ENCODE data around the gene SAMD11.
A peak's percentile ranks its signal among the peaks of the same experiment; 100 is the strongest.
"Not testable (repeated sequence)": the region's sequence is repeated elsewhere in the genome, so short reads cannot be mapped to it uniquely, and the experiment has no call there.

Gene SAMD11

GRCh38 chr1:923131-923990, at the start of gene SAMD11:
SAMD11 (plus strand) TSS chr1:923923; CDS start chr1:924432, 509 bp downstream.
- DNase-seq = peak; percentile 71

GRCh38 chr1:876428-877208, 47.1 kb upstream of the SAMD11 start:
- not testable (repeated sequence) for DNase-seq

- not testable (repeated sequence) for DNase-seq
Observed at GRCh38 chr1:877209-877986, 46.3 kb upstream of the SAMD11 start.

- not testable (repeated sequence) for DNase-seq
Observed at GRCh38 chr1:880511-880910, 43.2 kb upstream of the SAMD11 start.

- not testable (repeated sequence) for DNase-seq
Observed at GRCh38 chr1:880915-881314, 42.8 kb upstream of the SAMD11 start.

GRCh38 chr1:886311-886710, 37.4 kb upstream of the SAMD11 start:
- no peak for DNase-seq

- no peak for DNase-seq
Observed at GRCh38 chr1:886760-887159, 37.0 kb upstream of the SAMD11 start.

- no peak for DNase-seq
Observed at GRCh38 chr1:888297-888696, 35.4 kb upstream of the SAMD11 start.

GRCh38 chr1:889774-890173, 33.9 kb upstream of the SAMD11 start:
- not testable (repeated sequence) for DNase-seq

GRCh38 chr1:890234-890633, 33.5 kb upstream of the SAMD11 start:
- not testable (repeated sequence) for DNase-seq

- DNase-seq = no peak
Observed at GRCh38 chr1:890661-891060, 33.1 kb upstream of the SAMD11 start.

GRCh38 chr1:897226-897625, 26.5 kb upstream of the SAMD11 start:
- DNase-seq = no peak

GRCh38 chr1:897951-898350, 25.8 kb upstream of the SAMD11 start:
- not testable (repeated sequence) for DNase-seq

- no peak for DNase-seq
Observed at GRCh38 chr1:899636-900317, 23.9 kb upstream of the SAMD11 start.

- no peak for DNase-seq
Observed at GRCh38 chr1:901108-901859, 22.4 kb upstream of the SAMD11 start.

- no peak for DNase-seq
Observed at GRCh38 chr1:902802-903201, 20.9 kb upstream of the SAMD11 start.

- DNase-seq = no peak
Observed at GRCh38 chr1:903305-903704, 20.4 kb upstream of the SAMD11 start.

- DNase-seq = no peak
Observed at GRCh38 chr1:903721-904271, 19.9 kb upstream of the SAMD11 start.

GRCh38 chr1:904310-904950, 19.3 kb upstream of the SAMD11 start:
- peak; percentile 85 for DNase-seq

GRCh38 chr1:905071-905749, 18.5 kb upstream of the SAMD11 start:
- DNase-seq = no peak
